ENCODE measurements around the gene CDKN2A.

DNA sequence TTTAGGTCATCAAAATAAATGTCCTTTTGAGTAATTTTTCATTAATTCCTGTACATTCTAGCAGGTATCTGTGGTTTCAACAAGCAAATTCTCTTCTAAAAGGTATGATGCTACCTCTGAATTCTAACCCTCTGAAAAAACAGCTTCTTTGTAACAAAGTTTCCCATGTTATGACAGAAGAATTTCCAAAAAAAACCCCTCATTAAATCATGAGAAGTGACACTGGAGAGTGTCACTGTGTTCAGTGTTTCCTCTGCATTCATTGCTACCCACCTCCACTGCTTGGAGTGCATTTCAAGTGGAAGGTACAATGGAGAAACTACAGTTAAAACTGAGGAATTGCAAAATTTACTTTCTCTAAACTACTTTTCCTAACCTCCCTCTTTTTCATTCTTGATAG is 10.1 kb downstream of the CDKN2A start:
- TF ChIP-seq, protein P1, sequence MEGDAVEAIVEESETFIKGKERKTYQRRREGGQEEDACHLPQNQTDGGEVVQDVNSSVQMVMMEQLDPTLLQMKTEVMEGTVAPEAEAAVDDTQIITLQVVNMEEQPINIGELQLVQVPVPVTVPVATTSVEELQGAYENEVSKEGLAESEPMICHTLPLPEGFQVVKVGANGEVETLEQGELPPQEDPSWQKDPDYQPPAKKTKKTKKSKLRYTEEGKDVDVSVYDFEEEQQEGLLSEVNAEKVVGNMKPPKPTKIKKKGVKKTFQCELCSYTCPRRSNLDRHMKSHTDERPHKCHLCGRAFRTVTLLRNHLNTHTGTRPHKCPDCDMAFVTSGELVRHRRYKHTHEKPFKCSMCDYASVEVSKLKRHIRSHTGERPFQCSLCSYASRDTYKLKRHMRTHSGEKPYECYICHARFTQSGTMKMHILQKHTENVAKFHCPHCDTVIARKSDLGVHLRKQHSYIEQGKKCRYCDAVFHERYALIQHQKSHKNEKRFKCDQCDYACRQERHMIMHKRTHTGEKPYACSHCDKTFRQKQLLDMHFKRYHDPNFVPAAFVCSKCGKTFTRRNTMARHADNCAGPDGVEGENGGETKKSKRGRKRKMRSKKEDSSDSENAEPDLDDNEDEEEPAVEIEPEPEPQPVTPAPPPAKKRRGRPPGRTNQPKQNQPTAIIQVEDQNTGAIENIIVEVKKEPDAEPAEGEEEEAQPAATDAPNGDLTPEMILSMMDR (optimal IDR thresholded peaks at IDR 0.05 in 1 of 3, IDR thresholded peaks at IDR 0.05 in 1 of 3, conservative IDR thresholded peaks at IDR 0.05 in 1 of 3; ENCODE audit: extremely low read depth in 1 of 3, insufficient read depth in 2 of 3, low read length in 3 of 3), result no peak
- TF ChIP-seq EZH2 (IDR thresholded peaks at IDR 0.05; ENCODE audit: low read length), result no peak
